Skeletal muscle cell (primary cell): ENCODE measurements around the gene AKAP6.

Experiments
- DNase-seq: peaks from one replicate; pipeline ENCODE4 v3.0.0-alpha.2; 2010; ENCODE audit warnings: low read depth
- H3K4me3 ChIP-seq: 2 replicates; pipeline ENCODE4 v1.5.1; 2011; ENCODE audit warnings: low read depth, mild to moderate bottlenecking, control low read depth, low read length, moderate library complexity

AKAP6 gene

DNA sequence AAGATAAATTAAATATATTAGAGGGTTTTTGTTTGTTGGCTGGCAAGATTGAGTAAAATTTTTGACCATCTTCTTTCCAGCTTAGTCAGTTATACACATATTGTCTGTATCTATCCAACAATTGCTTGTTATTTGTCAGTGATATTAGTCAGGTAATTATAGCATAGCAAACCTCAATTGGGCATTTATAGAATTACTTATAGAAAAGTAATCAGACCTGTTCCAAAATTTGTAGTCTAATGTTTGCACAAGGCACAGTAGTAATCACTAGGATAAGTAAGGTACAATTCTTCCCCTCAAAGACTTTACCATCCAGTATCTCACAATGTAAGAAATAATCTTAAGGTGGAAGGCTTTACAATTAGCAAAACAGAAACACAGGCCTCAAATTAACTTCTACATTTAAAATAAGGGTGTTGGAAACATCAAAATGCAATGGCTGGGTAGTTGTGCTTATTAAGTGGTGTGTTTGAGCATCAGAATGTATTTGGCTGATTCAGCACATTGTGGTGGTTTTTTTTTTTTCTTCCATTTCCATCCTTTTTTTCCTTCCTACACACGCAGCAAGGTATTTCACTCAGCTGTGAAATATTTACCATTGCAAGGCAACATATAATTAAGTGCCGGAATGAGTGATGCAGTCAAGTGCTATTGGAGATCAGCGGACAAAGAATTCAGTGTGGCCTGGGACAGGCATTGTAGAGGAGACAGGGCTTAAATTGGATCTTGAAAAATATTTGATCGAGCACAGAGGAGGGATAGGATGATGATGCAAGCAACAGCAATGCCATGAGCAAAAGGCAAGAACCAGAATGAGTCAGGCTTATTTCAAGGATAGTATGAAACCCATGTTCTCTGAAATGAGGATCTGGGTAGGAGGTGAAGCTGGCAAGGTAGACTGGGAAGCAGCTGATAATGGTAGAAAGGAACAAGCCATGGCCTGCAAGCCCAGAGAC, 178.2 kb downstream of the AKAP6 start:
- peak; percentile 91 for DNase-seq
- no peak overlapping the region for H3K4me3 ChIP-seq

DNA sequence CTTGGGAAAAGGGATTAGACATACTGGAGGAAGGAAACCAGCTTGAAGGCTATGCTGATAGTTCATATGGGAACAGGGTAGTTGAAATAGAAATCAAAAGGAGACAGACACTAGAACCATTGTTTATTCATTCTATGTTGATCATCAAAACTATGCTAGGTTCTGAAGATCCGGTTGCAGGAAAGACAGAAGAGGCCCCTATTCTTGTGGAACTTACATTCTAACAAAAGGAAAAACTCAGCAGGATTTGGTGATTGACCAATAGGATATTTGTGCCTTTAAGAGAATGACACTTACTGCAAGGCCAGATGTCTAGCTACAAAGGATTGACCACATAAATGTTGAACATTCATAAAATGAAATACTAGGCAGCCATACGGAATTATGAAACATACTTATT, 179.2 kb downstream of the AKAP6 start:
- no peak overlapping the region for H3K4me3 ChIP-seq
- no peak for DNase-seq

DNA sequence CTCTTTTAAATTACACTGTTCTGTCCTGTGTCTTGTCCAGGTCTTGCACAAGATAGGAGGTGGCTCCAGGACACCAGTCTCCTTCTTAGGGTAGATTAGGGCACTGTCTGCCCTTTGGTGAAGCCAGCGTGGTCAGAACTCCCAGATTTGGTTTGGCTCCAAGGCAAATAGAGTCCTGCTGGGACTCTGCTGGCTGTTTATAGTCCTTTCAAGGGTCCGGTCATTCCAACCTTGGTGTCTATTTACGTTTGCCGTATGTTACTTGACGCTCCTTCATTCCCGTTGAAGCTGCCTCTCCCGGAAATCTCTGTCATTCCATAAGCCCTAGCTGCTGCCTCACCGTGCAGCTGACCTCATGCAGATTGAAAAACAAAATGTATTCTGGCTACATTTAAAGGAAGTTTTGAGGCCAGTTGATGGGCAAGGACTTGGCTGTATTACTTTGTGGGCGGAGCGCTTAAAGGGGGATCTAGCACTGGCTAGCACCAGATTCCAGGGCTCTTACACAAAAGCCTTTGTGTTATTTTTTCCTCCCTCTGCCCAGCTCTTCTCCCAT, 180.6 kb downstream of the AKAP6 start:
- H3K4me3 ChIP-seq: no peak overlapping the region

DNA sequence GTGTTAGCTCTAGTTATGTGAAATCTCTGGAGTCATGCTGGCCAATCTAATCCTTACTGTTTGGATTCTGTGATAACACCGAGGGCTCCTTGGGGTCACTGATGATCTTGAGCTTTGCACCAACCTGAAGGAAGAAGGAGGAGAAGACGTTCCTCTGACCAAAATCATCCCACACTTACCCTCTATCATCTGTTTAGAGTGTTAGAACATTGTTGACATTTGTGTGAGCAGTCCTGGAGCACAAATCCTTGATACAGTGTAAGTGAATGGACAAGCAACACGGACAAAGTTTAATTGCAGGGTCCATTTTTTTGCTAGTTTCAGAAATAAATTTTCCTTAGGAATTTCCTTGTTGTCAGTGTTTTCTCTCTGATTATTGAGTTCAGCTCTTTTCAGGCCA, 181.7 kb downstream of the AKAP6 start:
- H3K4me3 ChIP-seq: no peak overlapping the region
- no peak for DNase-seq

More for the DNA sequence above, 180.6 kb downstream of the AKAP6 start:
- DNase-seq: peak; percentile 97

DNA sequence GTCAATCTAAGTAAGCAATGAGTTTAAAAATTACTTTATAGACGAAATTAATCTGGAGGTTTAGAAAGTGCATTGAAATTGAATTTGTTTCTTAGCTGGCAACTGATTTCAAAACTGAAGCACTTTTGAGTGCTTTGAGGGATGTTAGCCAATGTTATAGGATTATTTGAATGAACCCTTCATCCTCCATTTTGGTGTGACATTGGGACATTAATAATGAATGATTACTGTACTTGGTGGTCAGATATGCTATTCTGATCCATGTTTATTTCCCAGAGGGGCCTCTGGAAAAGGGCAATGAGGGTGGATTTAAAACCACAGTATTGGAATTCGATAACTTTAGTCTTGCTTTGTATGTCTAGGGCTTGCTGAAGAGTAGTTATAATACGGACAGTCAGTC, 183.2 kb downstream of the AKAP6 start:
- no peak overlapping the region for H3K4me3 ChIP-seq
- DNase-seq: no peak

GRCh38 chr14:32512813-32513212, 183.7 kb downstream of the AKAP6 start:
- no peak for DNase-seq
- H3K4me3 ChIP-seq: no peak overlapping the region

DNA sequence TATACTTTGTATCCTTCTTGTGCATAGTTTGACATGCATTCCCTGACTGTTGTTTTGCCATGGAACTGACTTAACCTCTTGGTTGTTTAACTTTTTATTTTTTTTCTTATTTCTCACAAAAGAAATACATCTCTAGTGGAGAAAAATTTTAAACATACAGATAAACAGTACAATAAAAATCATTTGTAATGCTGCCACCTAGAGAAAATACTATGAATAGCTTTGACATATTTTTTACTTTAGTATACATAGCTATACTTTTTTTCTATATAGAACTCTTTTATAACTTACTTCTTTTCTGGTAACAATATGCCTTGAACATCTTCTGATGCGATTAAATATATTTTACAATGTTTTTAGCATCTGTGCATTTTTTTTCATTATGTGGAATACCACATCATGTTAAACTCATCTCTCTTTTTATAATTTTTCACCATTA, 184.5 kb downstream of the AKAP6 start:
- no peak for DNase-seq
- no peak overlapping the region for H3K4me3 ChIP-seq

DNA sequence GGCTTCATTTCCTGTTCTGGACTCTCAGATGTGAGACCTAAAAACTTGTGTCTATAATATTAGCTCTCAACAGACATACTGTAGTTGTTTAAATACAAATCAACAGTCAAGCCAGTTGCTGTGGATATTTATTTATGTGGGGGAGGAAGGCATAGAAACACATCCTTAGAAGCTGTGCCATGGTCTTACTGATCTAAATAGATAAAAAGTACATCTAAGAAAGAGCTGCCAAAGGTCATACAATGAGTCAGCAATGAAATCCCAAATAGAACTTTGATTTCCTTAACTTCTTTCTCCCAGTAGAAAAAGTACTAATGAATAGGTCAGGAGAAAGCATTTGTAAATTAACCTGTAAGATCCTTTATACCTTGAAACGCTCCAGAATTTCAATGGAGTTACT, 185.1 kb downstream of the AKAP6 start:
- no peak overlapping the region for H3K4me3 ChIP-seq
- no peak for DNase-seq

GRCh38 chr14:32514681-32515080, 185.6 kb downstream of the AKAP6 start:
- DNase-seq: no peak
- no peak overlapping the region for H3K4me3 ChIP-seq

GRCh38 chr14:32524609-32525375, 195.7 kb downstream of the AKAP6 start:
- no peak for DNase-seq

GRCh38 chr14:32525591-32525990, 196.5 kb downstream of the AKAP6 start:
- no peak overlapping the region for H3K4me3 ChIP-seq
- DNase-seq: no peak

More at GRCh38 chr14:32524609-32525375, 195.7 kb downstream of the AKAP6 start:
- no peak overlapping the region for H3K4me3 ChIP-seq

GRCh38 chr14:32530800-32531199, 201.7 kb downstream of the AKAP6 start:
- no peak overlapping the region for H3K4me3 ChIP-seq
- no peak for DNase-seq

DNA sequence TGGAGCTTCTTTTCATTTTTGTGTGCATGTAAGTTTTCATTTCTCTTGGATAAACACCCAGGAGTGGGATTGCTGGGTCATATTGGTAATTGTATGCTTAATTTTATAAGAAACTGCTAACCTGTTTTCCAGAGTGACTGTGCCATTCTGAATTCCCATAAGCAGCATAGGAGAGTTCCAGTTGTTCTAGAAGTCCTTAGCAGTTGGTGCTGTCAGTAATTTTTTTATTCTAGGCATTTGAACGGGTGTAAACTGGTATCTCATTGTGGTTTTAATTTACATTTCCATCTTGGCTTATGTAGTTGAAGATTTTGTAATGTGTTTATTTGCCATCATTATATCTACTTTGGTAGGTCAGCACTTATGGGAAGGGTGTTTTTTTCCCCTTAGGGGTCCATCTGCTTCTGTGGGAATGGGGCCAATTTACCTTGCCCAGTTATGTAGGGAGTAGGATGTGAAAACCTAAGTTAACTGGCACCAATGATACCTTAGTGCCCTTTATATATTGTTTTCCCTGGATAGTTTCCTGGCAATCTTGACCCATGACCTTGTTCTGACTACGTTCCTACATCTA, 202.9 kb downstream of the AKAP6 start:
- H3K4me3 ChIP-seq: no peak overlapping the region
- no peak for DNase-seq

DNA sequence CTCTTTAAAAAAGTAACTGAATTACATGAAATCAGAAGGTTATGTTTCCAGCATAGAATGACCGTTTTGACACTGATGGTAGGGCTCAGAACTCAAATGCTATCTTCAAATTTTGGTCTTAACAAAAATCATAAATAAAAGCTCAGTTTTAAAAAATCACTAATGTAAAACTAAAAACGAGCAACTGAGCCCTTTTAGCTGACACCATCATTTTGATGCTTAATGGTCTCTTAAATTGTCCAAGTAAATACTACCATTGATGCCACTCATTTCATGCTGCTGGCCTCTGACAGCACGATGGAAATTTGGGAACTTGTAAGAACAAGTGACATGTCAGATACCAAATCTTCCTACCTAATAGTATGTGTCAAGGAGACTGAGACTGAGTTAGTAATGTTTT, 205.0 kb downstream of the AKAP6 start:
- H3K4me3 ChIP-seq: no peak overlapping the region
- DNase-seq: no peak

DNA sequence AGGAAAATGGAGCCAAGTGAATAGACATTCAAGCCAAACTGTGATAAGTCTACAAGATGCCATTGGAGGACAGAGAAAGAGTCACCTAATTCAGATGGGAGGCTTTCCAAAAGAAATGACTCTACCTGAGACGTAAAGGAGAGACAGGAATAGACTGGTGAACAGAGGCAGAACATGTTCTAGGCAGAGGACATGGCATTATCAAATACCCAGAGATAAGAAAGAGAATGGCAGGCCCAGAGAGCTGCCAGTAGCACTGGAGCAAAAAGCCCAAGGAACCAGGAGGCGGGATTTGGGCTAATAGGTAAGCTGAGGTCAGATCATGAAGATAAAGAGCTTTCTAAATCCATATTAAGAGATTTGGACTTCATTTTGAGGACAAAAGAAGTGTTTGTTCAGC, 207.1 kb downstream of the AKAP6 start:
- no peak for DNase-seq
- no peak overlapping the region for H3K4me3 ChIP-seq

GRCh38 chr14:32537166-32537565, 208.1 kb downstream of the AKAP6 start:
- no peak for DNase-seq

DNA sequence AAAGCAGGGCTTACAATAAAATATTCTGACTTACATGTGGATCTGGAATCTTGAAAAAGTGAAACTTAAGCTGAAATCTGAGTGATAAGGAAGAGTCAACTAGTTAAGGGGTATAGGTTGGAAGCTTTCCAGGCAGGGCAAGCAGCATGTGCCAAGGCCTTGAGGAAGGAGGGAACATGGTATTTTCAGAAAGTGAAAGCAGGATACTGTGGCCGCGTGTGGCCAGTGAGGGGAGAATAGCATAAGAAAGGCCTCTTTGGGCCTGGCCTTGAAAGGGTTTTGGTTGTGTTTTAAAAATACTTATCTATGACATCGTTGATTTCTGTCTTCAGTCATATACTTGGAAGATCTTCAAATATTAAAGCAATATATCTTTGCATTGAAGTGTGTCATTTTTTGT, 213.4 kb downstream of the AKAP6 start:
- H3K4me3 ChIP-seq: no peak overlapping the region
- DNase-seq: no peak

More at GRCh38 chr14:32537166-32537565, 208.1 kb downstream of the AKAP6 start:
- no peak overlapping the region for H3K4me3 ChIP-seq

- DNase-seq: no peak
- H3K4me3 ChIP-seq: no peak overlapping the region
Measured at GRCh38 chr14:32545095-32545494, 216.0 kb downstream of the AKAP6 start.

DNA sequence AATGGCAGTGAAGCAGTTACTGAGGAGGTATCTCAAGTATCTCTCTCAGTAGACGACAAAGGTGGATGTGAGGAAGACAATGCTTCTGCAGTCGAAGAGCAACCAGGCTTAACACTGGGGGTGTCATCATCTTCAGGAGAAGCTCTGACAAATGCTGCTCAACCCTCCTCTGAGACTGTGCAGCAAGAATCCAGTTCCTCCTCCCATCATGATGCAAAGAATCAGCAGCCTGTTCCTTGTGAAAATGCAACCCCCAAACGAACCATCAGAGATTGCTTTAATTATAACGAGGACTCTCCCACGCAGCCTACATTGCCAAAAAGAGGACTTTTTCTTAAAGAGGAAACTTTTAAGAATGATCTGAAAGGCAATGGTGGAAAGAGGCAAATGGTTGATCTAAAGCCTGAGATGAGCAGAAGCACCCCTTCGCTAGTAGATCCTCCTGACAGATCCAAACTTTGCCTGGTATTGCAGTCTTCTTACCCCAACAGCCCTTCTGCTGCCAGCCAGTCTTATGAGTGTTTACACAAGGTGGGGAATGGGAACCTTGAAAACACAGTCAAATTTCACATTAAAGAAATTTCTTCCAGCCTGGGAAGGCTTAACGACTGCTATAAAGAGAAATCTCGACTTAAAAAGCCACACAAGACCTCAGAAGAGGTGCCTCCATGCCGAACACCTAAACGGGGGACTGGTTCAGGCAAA, 216.6 kb downstream of the AKAP6 start:
- H3K4me3 ChIP-seq: no peak overlapping the region
- DNase-seq: no peak
